ENCODE results near the gene UBALD1.

UBALD1 gene

GRCh38 chr16:4616047-4616811 lies 1.5 kb upstream of the UBALD1 start:
- peak; percentile 100 for DNase-seq (ENCODE audit: low spot score)

GRCh38 chr16:4615384-4616046 lies 827 bp upstream of the UBALD1 start:
- DNase-seq (ENCODE audit: low spot score) = no peak

- DNase-seq (ENCODE audit: low spot score) = no peak
These were observed 785 bp downstream of the UBALD1 start for GRCh38 chr16:4613636-4614570.

- DNase-seq (ENCODE audit: low spot score) = no peak
These were observed 1.6 kb downstream of the UBALD1 start for GRCh38 chr16:4612977-4613635.

GRCh38 chr16:4612474-4612931 lies 2.2 kb downstream of the UBALD1 start:
- no peak for DNase-seq (ENCODE audit: low spot score)

GRCh38 chr16:4611337-4612021 lies 3.2 kb downstream of the UBALD1 start:
- DNase-seq (ENCODE audit: low spot score) = no peak

- DNase-seq (ENCODE audit: low spot score) = no peak
These were observed 4.4 kb downstream of the UBALD1 start for GRCh38 chr16:4610011-4611005.

- no peak for DNase-seq (ENCODE audit: low spot score)
These were observed 5.3 kb downstream of the UBALD1 start for GRCh38 chr16:4609200-4610010.

GRCh38 chr16:4608704-4608980 lies 6.0 kb downstream of the UBALD1 start:
- DNase-seq (ENCODE audit: low spot score) = no peak

GRCh38 chr16:4607841-4608703 lies 6.6 kb downstream of the UBALD1 start:
- DNase-seq (ENCODE audit: low spot score) = no peak

- DNase-seq (ENCODE audit: low spot score) = no peak
These were observed 8.3 kb downstream of the UBALD1 start for GRCh38 chr16:4606354-4606753.

- DNase-seq (ENCODE audit: low spot score) = no peak
These were observed 10.3 kb downstream of the UBALD1 start for GRCh38 chr16:4604401-4604800.

GRCh38 chr16:4603624-4604170 lies 11.0 kb downstream of the UBALD1 start:
- no peak for DNase-seq (ENCODE audit: low spot score)

- no peak for DNase-seq (ENCODE audit: low spot score)
These were observed 12.4 kb downstream of the UBALD1 start for GRCh38 chr16:4602331-4602730.

- no peak for DNase-seq (ENCODE audit: low spot score)
These were observed 12.9 kb downstream of the UBALD1 start for GRCh38 chr16:4601864-4602186.

- DNase-seq (ENCODE audit: low spot score) = no peak
These were observed 13.4 kb downstream of the UBALD1 start for GRCh38 chr16:4601036-4601863.

- no peak for DNase-seq (ENCODE audit: low spot score)
These were observed 15.1 kb downstream of the UBALD1 start for GRCh38 chr16:4599545-4599944.
